ENCODE data around the gene CACNA1B.

CACNA1B gene

DNA sequence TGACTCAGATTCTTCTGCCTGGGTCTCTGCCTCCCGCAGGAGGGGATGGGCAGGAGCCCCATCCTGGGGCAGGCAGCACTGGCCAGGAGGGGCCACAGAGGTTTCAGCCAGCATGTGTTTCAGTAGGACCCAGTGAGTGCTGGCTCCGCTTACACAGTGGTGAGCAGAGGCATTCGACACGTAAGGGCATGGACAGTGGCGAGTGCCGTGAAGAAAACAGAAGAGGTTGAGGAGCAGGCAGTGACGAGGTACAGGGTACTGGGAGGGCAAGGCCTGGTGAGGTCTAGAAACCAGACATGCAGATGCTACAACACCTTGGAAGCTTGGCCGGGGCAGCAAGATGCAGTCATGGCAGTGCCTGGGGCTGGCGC lies 41.5 kb downstream of the CACNA1B start:
- Histone ChIP-seq H3K27me3 (replicated peaks; ENCODE audit: control insufficient read depth, insufficient read depth, low read length, poor library complexity, severe bottlenecking) (peaks cover 3% of the 10 kb centered on the region), H3K27ac (ENCODE audit: insufficient read depth, low read length, poor library complexity, severe bottlenecking) (no peak overlapping the region), H3K36me3 (ENCODE audit: control insufficient read depth, insufficient read depth, low read length) (no peaks in the 10 kb centered on the region), H3K4me3 (ENCODE audit: insufficient read depth, low read depth, low read length, poor library complexity, severe bottlenecking) (no peak overlapping the region), H3K9me3 (ENCODE audit: control insufficient read depth, low read length) (no peaks in the 10 kb centered on the region), H3K4me1 (ENCODE audit: control insufficient read depth, insufficient read depth, low read length, poor library complexity, severe bottlenecking) (no peaks in the 10 kb centered on the region)
- no peak for DNase-seq

GRCh38 chr9:137919649-137920141 lies 42.1 kb downstream of the CACNA1B start:
- Histone ChIP-seq H3K27me3 (replicated peaks; ENCODE audit: control insufficient read depth, insufficient read depth, low read length, poor library complexity, severe bottlenecking) (peaks cover 3% of the 10 kb centered on the region), H3K36me3 (ENCODE audit: control insufficient read depth, insufficient read depth, low read length) (no peaks in the 10 kb centered on the region), H3K4me1 (ENCODE audit: control insufficient read depth, insufficient read depth, low read length, poor library complexity, severe bottlenecking) (no peaks in the 10 kb centered on the region), H3K4me3 (ENCODE audit: insufficient read depth, low read depth, low read length, poor library complexity, severe bottlenecking) (no peak overlapping the region), H3K9me3 (ENCODE audit: control insufficient read depth, low read length) (no peaks in the 10 kb centered on the region), H3K27ac (ENCODE audit: insufficient read depth, low read length, poor library complexity, severe bottlenecking) (no peak overlapping the region)
- DNase-seq = no peak

DNA sequence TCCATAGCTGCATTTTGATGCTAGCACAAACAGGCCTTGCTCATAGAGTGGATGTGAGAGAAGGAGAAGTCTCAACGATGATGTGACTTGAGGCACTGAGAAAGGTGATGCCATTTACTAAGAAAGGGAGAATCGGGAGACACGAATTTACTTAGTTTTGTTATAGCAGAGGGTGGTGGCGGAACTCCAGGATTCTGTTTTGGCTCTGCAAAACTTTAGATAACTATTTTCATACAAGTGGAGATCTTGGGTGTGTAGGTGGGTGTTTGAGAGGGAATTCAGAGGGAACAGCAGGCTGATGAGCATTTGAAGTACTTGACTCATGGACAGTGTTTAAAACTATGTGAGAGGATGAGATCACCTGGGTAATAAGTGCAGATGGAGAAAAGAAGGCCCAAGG lies 43.2 kb downstream of the CACNA1B start:
- Histone ChIP-seq H3K4me1 (ENCODE audit: control insufficient read depth, insufficient read depth, low read length, poor library complexity, severe bottlenecking) (no peaks in the 10 kb centered on the region), H3K9me3 (ENCODE audit: control insufficient read depth, low read length) (no peaks in the 10 kb centered on the region), H3K36me3 (ENCODE audit: control insufficient read depth, insufficient read depth, low read length) (no peaks in the 10 kb centered on the region), H3K27me3 (replicated peaks; ENCODE audit: control insufficient read depth, insufficient read depth, low read length, poor library complexity, severe bottlenecking) (peaks cover 3% of the 10 kb centered on the region), H3K4me3 (ENCODE audit: insufficient read depth, low read depth, low read length, poor library complexity, severe bottlenecking) (no peak overlapping the region), H3K27ac (ENCODE audit: insufficient read depth, low read length, poor library complexity, severe bottlenecking) (no peak overlapping the region)
- DNase-seq = no peak

DNA sequence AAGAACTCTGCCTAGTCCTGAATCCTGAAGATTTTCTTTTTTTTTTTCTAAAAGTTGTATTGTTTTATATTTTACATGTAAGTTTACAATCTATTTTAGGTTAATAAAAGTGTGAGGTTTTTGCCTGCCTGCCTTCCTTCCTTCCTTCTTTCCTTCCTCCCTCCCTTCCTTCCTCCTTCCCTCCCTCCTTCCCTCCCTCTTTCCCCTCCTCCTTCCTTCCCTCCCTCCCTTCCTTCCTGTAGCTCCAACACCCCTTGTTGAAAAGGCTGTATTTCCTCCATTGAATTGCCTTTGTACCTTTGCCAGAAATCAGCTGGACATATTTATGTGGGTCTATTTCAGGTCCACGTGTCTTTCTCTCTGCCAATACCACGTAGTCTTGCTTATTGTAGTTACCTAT lies 46.6 kb downstream of the CACNA1B start:
- no peak overlapping the region for H3K27ac ChIP-seq (ENCODE audit: insufficient read depth, low read length, poor library complexity, severe bottlenecking)
- H3K4me1 ChIP-seq (ENCODE audit: control insufficient read depth, insufficient read depth, low read length, poor library complexity, severe bottlenecking) = no peaks in the 10 kb centered on the region
- H3K36me3 ChIP-seq (ENCODE audit: control insufficient read depth, insufficient read depth, low read length) = no peaks in the 10 kb centered on the region
- H3K9me3 ChIP-seq (ENCODE audit: control insufficient read depth, low read length) = no peaks in the 10 kb centered on the region
- no peak for DNase-seq
- no peak overlapping the region for H3K4me3 ChIP-seq (ENCODE audit: insufficient read depth, low read depth, low read length, poor library complexity, severe bottlenecking)
- H3K27me3 ChIP-seq (replicated peaks; ENCODE audit: control insufficient read depth, insufficient read depth, low read length, poor library complexity, severe bottlenecking) = no peaks in the 10 kb centered on the region

GRCh38 chr9:137924761-137925369 lies 47.3 kb downstream of the CACNA1B start:
- H3K27me3 ChIP-seq (replicated peaks; ENCODE audit: control insufficient read depth, insufficient read depth, low read length, poor library complexity, severe bottlenecking) = no peaks in the 10 kb centered on the region
- H3K4me3 ChIP-seq (ENCODE audit: insufficient read depth, low read depth, low read length, poor library complexity, severe bottlenecking) = no peak overlapping the region
- no peaks in the 10 kb centered on the region for H3K36me3 ChIP-seq (ENCODE audit: control insufficient read depth, insufficient read depth, low read length)
- H3K9me3 ChIP-seq (ENCODE audit: control insufficient read depth, low read length) = no peaks in the 10 kb centered on the region
- no peaks in the 10 kb centered on the region for H3K4me1 ChIP-seq (ENCODE audit: control insufficient read depth, insufficient read depth, low read length, poor library complexity, severe bottlenecking)
- H3K27ac ChIP-seq (ENCODE audit: insufficient read depth, low read length, poor library complexity, severe bottlenecking) = no peak overlapping the region
- no peak for DNase-seq

DNA sequence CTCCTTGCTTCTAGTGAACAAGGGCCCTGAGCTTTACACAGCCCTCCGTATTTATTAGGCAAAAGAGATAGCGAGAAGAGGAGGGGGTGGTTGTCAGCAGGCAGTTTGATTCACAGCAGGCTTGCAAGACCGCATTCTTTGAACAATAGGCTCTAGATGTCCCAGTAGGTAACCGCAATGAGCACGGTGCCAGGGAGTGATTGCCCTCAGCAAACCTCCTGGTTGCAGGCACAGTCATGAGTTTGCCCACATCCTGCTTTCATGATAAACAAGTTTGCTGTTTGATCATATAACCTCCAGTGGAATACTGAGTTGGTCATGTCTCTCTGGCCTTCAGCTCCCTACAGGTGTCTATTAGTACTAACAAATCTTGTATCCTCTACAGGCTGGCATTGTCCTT lies 66.1 kb downstream of the CACNA1B start:
- no peaks in the 10 kb centered on the region for H3K27me3 ChIP-seq (replicated peaks; ENCODE audit: control insufficient read depth, insufficient read depth, low read length, poor library complexity, severe bottlenecking)
- no peak overlapping the region for H3K27ac ChIP-seq (ENCODE audit: insufficient read depth, low read length, poor library complexity, severe bottlenecking)
- H3K4me3 ChIP-seq (ENCODE audit: insufficient read depth, low read depth, low read length, poor library complexity, severe bottlenecking) = no peak overlapping the region
- no peak for DNase-seq
- no peaks in the 10 kb centered on the region for H3K4me1 ChIP-seq (ENCODE audit: control insufficient read depth, insufficient read depth, low read length, poor library complexity, severe bottlenecking)
- H3K9me3 ChIP-seq (ENCODE audit: control insufficient read depth, low read length) = no peaks in the 10 kb centered on the region
- no peaks in the 10 kb centered on the region for H3K36me3 ChIP-seq (ENCODE audit: control insufficient read depth, insufficient read depth, low read length)

DNA sequence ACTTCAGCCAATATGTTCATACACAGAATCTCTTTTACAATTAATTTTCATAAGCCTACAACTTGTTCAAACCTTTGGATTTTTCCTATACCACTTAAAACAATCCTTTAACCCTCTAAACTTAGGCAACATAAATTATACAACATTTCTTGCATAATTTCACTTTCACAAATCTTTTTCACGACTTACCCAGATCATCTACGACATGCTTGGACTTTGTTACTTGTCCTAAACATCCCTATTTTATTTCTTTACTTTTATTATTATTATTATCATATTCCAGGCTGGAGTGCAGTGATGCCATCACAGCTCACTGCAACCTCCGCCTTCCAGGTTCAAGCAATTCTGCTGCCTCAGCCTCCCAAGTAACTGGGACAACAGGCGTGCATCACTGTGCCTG lies 68.0 kb downstream of the CACNA1B start:
- no peaks in the 10 kb centered on the region for H3K9me3 ChIP-seq (ENCODE audit: control insufficient read depth, low read length)
- DNase-seq = no peak
- H3K4me3 ChIP-seq (ENCODE audit: insufficient read depth, low read depth, low read length, poor library complexity, severe bottlenecking) = no peak overlapping the region
- H3K36me3 ChIP-seq (ENCODE audit: control insufficient read depth, insufficient read depth, low read length) = no peaks in the 10 kb centered on the region
- no peaks in the 10 kb centered on the region for H3K4me1 ChIP-seq (ENCODE audit: control insufficient read depth, insufficient read depth, low read length, poor library complexity, severe bottlenecking)
- no peak overlapping the region for H3K27ac ChIP-seq (ENCODE audit: insufficient read depth, low read length, poor library complexity, severe bottlenecking)
- H3K27me3 ChIP-seq (replicated peaks; ENCODE audit: control insufficient read depth, insufficient read depth, low read length, poor library complexity, severe bottlenecking) = no peaks in the 10 kb centered on the region

DNA sequence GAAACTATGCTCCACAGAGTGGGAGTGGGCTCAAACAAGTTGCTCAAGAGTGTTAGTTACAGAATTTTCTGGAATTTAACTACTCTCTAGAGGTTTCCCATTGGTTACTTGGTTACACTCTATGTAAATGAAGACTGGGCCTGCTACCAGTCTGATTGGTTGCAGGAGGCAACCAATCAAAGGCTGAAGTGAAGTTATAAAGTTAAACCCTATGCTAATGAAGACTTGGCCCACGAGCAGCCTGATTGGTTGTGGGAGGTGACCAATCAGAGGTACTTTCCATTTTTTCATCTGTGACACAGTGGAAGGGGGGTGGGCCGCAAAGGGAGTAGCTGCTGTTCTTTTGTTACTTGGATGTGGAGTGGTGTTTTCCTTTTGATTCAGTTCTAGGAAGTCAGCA lies 69.4 kb downstream of the CACNA1B start:
- DNase-seq = no peak
- H3K4me3 ChIP-seq (ENCODE audit: insufficient read depth, low read depth, low read length, poor library complexity, severe bottlenecking) = no peak overlapping the region
- no peaks in the 10 kb centered on the region for H3K36me3 ChIP-seq (ENCODE audit: control insufficient read depth, insufficient read depth, low read length)
- H3K27ac ChIP-seq (ENCODE audit: insufficient read depth, low read length, poor library complexity, severe bottlenecking) = no peak overlapping the region
- no peaks in the 10 kb centered on the region for H3K9me3 ChIP-seq (ENCODE audit: control insufficient read depth, low read length)
- H3K4me1 ChIP-seq (ENCODE audit: control insufficient read depth, insufficient read depth, low read length, poor library complexity, severe bottlenecking) = no peaks in the 10 kb centered on the region
- H3K27me3 ChIP-seq (replicated peaks; ENCODE audit: control insufficient read depth, insufficient read depth, low read length, poor library complexity, severe bottlenecking) = no peaks in the 10 kb centered on the region

DNA sequence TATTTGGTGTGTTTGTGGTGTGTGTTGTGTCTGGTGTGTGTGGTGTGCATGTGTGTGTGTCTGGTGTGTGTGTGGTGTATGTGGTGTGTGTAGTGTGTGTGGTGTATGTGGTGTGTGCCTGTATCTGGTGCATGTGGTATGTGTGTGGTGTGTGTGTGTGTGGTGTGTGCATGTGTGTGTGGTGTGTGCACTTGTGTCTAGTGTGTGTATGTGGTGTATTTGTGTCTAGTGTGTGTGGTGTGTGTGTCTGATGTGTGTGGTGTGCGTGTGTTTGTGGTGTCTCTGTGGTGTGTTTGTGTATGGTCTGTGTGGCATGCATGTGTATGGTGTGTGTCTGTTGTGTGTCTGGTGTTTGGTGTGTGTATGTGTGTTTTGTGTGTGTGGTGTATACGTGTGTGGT lies 71.1 kb downstream of the CACNA1B start:
- no peaks in the 10 kb centered on the region for H3K9me3 ChIP-seq (ENCODE audit: control insufficient read depth, low read length)
- H3K4me1 ChIP-seq (ENCODE audit: control insufficient read depth, insufficient read depth, low read length, poor library complexity, severe bottlenecking) = no peaks in the 10 kb centered on the region
- no peaks in the 10 kb centered on the region for H3K27me3 ChIP-seq (replicated peaks; ENCODE audit: control insufficient read depth, insufficient read depth, low read length, poor library complexity, severe bottlenecking)
- no peak overlapping the region for H3K4me3 ChIP-seq (ENCODE audit: insufficient read depth, low read depth, low read length, poor library complexity, severe bottlenecking)
- DNase-seq = no peak
- H3K36me3 ChIP-seq (ENCODE audit: control insufficient read depth, insufficient read depth, low read length) = no peaks in the 10 kb centered on the region
- no peak overlapping the region for H3K27ac ChIP-seq (ENCODE audit: insufficient read depth, low read length, poor library complexity, severe bottlenecking)

DNA sequence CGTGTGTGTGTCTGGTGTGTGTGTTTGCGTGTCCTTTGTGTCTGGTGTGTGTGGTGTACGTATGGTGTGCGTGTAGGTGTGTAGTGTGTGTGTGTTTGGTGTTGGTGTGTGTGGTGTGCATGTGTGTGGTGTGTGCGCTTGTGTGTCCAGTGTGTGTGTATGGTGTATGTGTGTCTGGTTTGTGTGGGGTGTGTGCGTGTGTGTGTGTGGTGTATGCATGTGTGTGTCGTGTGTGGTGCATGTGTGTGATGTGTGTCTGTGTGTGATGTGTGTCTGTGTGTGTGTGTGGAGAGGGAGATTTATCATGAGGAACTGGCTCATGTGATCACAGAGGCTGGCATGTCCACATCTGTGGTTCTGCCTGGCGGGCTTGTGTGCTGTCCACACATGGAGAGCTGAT lies 71.7 kb downstream of the CACNA1B start:
- Histone ChIP-seq H3K9me3 (ENCODE audit: control insufficient read depth, low read length) (no peaks in the 10 kb centered on the region), H3K27me3 (replicated peaks; ENCODE audit: control insufficient read depth, insufficient read depth, low read length, poor library complexity, severe bottlenecking) (no peaks in the 10 kb centered on the region), H3K27ac (ENCODE audit: insufficient read depth, low read length, poor library complexity, severe bottlenecking) (no peak overlapping the region), H3K4me1 (ENCODE audit: control insufficient read depth, insufficient read depth, low read length, poor library complexity, severe bottlenecking) (no peaks in the 10 kb centered on the region), H3K4me3 (ENCODE audit: insufficient read depth, low read depth, low read length, poor library complexity, severe bottlenecking) (no peak overlapping the region), H3K36me3 (ENCODE audit: control insufficient read depth, insufficient read depth, low read length) (no peaks in the 10 kb centered on the region)
- no peak for DNase-seq
